ENCODE results near the gene HIBCH.

The HIBCH gene

DNA sequence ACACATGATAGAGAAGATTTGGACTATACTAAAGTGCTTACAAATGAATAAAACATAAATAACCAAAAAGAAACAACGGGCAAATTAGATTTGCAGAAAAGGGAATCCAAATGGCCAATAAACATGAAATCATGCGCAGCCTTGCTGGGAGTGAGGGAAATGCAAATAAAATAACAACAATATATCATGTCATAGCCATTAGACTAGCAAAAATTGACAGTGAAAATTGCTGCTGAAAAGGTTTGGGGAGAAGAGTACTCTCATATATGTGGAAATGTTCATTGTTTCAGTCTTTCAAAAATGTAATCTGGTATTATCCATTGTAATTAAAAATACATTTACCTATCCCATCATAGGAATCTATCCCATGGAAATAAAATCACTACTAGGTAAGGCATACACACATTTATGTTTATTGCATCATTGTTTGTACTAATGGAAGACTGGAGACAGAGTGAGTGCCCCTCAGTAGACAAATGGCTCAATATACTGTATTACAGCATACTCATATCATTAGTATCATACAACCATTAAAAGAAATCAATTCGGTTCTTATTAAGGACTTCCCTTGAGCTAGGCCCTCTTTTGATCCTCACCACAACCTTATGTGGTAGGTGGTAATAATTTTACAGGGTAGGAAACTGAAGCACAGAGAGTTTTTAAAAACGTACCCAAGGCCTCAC is 163.0 kb downstream of the HIBCH start:
- DNase-seq (ENCODE audit: low read depth) = no peak

Measured in CMK (cell line).